ENCODE measurements around the gene SETX. TPM values are rescaled to one million over a fixed set of nuclear protein-coding genes. Genes with fewer than 3 reads are reported as not detected.

The SETX gene
- total and polyA plus RNA-seq, 2 donors (not counting 1 experiment from before 2014, with no cell fraction given) = 29.2 to 105 TPM

- H3K9me3 Mint-ChIP-seq (ENCODE audit: insufficient read depth) = no peaks in the 10 kb centered on the region
- no peak overlapping the region for H2AFZ ChIP-seq (ENCODE audit: insufficient read depth, low read depth, low read length, poor library complexity, severe bottlenecking)
- H3K27me3 Mint-ChIP-seq = peaks cover 4% of the 10 kb centered on the region
- H3K4me3 Mint-ChIP-seq = no peak overlapping the region
- intact Hi-C loops (cut with micrococcal nuclease) = no loop called here
- TF ChIP-seq EZH2 (IDR thresholded peaks at IDR 0.05; ENCODE audit: borderline replicate concordance, insufficient read depth, low read depth, low read length, poor library complexity, severe bottlenecking) = no peak
- TF ChIP-seq, protein P1, sequence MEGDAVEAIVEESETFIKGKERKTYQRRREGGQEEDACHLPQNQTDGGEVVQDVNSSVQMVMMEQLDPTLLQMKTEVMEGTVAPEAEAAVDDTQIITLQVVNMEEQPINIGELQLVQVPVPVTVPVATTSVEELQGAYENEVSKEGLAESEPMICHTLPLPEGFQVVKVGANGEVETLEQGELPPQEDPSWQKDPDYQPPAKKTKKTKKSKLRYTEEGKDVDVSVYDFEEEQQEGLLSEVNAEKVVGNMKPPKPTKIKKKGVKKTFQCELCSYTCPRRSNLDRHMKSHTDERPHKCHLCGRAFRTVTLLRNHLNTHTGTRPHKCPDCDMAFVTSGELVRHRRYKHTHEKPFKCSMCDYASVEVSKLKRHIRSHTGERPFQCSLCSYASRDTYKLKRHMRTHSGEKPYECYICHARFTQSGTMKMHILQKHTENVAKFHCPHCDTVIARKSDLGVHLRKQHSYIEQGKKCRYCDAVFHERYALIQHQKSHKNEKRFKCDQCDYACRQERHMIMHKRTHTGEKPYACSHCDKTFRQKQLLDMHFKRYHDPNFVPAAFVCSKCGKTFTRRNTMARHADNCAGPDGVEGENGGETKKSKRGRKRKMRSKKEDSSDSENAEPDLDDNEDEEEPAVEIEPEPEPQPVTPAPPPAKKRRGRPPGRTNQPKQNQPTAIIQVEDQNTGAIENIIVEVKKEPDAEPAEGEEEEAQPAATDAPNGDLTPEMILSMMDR (IDR thresholded peaks at IDR 0.05) = no peak
- H3K79me2 ChIP-seq (ENCODE audit: control insufficient read depth, insufficient read depth, low read length) = no peaks in the 10 kb centered on the region
- no peaks in the 10 kb centered on the region for H4K20me1 ChIP-seq (ENCODE audit: control insufficient read depth, insufficient read depth, low read length, poor library complexity, severe bottlenecking)
- peaks cover 0 to 6% (median 2%) of the 10 kb centered on the region in 4 experiments for H3K27me3 ChIP-seq (replicated peaks in 1 of 4; ENCODE audit: control extremely low read depth in 1 of 4, control insufficient read depth in 3 of 4, insufficient read depth in 4 of 4, low read length in 3 of 4)
- H3K36me3 ChIP-seq (replicated peaks in 1 of 2; ENCODE audit: control extremely low read depth in 1 of 2, control insufficient read depth in 1 of 2, extremely low read depth in 1 of 2, insufficient read depth in 2 of 2, low read length in 1 of 2) = no peaks in the 10 kb centered on the region
- peaks cover 0 to 8% (median 0%) of the 10 kb centered on the region in 3 donors for H3K9me3 ChIP-seq (ENCODE audit: control extremely low read depth in 1 of 3, control insufficient read depth in 2 of 3, insufficient read depth in 1 of 3, low read length in 2 of 3)
- WGBS (ENCODE audit: insufficient coverage) = 93% methylated on average over 20 of the region's 20 CpGs
- POLR2A ChIA-PET = no interaction called here
- H3K4me2 ChIP-seq (replicated peaks; ENCODE audit: low read depth, low read length, poor library complexity, severe bottlenecking) = no peak overlapping the region
- no peak overlapping the region for H3K27ac Mint-ChIP-seq
- peaks cover 5% of the 10 kb centered on the region for H3K4me1 Mint-ChIP-seq
- peaks cover 0 to 3% of the 10 kb centered on the region in 2 donors for H3K4me1 ChIP-seq (ENCODE audit: control insufficient read depth in 2 of 2, insufficient read depth in 2 of 2, low read length in 2 of 2)
- no peak for DNase-seq
- no peak overlapping the region for H3K4me3 ChIP-seq (ENCODE audit: control extremely low read depth in 1 of 5, extremely low read depth in 1 of 5, insufficient read depth in 1 of 5, low read depth in 2 of 5, low read length in 4 of 5)
- no peak overlapping the region for H3K27ac ChIP-seq (ENCODE audit: low read length in 2 of 2)
- no peak for ATAC-seq (ENCODE audit: low read depth)
- no peak overlapping the region for H3K9ac ChIP-seq (ENCODE audit: low read length)
- CTCF ChIA-PET = interaction anchor here (0.9 to 12.1 kb wide), 8 partner anchors 9 to 492 kb away, joined by 3 to 102 read pairs (median 9); no protein-coding TSS in a partner anchor
Observed at GRCh38 chr9:132250324-132251262, 104.2 kb downstream of the SETX start.

DNA sequence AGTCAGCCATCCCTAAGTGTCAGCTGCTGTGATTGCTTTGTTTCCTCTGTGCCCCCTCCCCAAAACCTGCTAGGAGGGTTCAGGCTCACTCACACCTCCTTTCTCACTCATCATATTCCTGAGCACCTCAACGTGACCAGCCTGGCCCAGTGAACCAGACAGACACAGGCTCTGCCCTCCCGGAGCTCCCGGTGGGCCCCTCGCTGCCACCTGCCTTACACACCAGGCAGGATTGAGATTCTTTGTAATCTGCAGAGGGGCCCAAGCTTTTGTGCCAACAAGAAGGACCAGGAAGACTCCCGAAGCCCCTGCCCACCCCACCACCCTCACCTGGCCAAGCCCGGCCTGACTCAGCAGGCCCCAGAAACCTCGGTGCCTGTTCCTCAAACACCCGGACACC, 105.1 kb downstream of the SETX start:
- Mint-ChIP-seq H3K27ac (no peak overlapping the region), H3K4me3 (no peak overlapping the region), H3K27me3 (peaks cover 5% of the 10 kb centered on the region), H3K9me3 (ENCODE audit: insufficient read depth) (no peaks in the 10 kb centered on the region), H3K4me1 (peaks cover 5% of the 10 kb centered on the region)
- 89% methylated on average over 4 of the region's 8 CpGs for WGBS (ENCODE audit: insufficient coverage)
- Histone ChIP-seq H2AFZ (ENCODE audit: insufficient read depth, low read depth, low read length, poor library complexity, severe bottlenecking) (no peak overlapping the region), H3K79me2 (ENCODE audit: control insufficient read depth, insufficient read depth, low read length) (no peaks in the 10 kb centered on the region), H3K4me3 (ENCODE audit: control extremely low read depth in 1 of 5, extremely low read depth in 1 of 5, insufficient read depth in 1 of 5, low read depth in 2 of 5, low read length in 4 of 5) (no peak overlapping the region), H3K36me3 (replicated peaks in 1 of 2; ENCODE audit: control extremely low read depth in 1 of 2, control insufficient read depth in 1 of 2, extremely low read depth in 1 of 2, insufficient read depth in 2 of 2, low read length in 1 of 2) (no peaks in the 10 kb centered on the region), H4K20me1 (ENCODE audit: control insufficient read depth, insufficient read depth, low read length, poor library complexity, severe bottlenecking) (no peaks in the 10 kb centered on the region), H3K27me3 (replicated peaks in 1 of 4; ENCODE audit: control extremely low read depth in 1 of 4, control insufficient read depth in 3 of 4, insufficient read depth in 4 of 4, low read length in 3 of 4) (peaks cover 0 to 11% (median 4%) of the 10 kb centered on the region in 4 experiments), H3K9ac (ENCODE audit: low read length) (no peak overlapping the region), H3K4me1 (ENCODE audit: control insufficient read depth in 2 of 2, insufficient read depth in 2 of 2, low read length in 2 of 2) (peaks cover 0 to 3% of the 10 kb centered on the region in 2 donors), H3K27ac (ENCODE audit: low read length in 2 of 2) (no peak overlapping the region), H3K9me3 (ENCODE audit: control extremely low read depth in 1 of 3, control insufficient read depth in 2 of 3, insufficient read depth in 1 of 3, low read length in 2 of 3) (peaks cover 0 to 8% (median 0%) of the 10 kb centered on the region in 3 donors), H3K4me2 (replicated peaks; ENCODE audit: low read depth, low read length, poor library complexity, severe bottlenecking) (no peak overlapping the region)
- intact Hi-C loops (cut with micrococcal nuclease) = no loop called here
- CTCF ChIA-PET = interaction anchor here (0.6 to 12.1 kb wide), 6 partner anchors 12 to 500 kb away, joined by 3 to 102 read pairs (median 4); no protein-coding TSS in a partner anchor
- no peak for DNase-seq
- POLR2A ChIA-PET = no interaction called here
- TF ChIP-seq, protein P1 (IDR thresholded peaks at IDR 0.05) = no peak
- TF ChIP-seq EZH2 (IDR thresholded peaks at IDR 0.05; ENCODE audit: borderline replicate concordance, insufficient read depth, low read depth, low read length, poor library complexity, severe bottlenecking) = no peak
- ATAC-seq (ENCODE audit: low read depth) = no peak

Measured in B cell (primary cell).